ENCODE data around the gene MMP1.

Gene MMP1

GRCh38 chr11:102798012-102798746 lies at the start of gene MMP1:
MMP1 (minus strand) TSS chr11:102798160; CDS start chr11:102798092, 68 bp downstream.
- no peak for DNase-seq

- no peak for DNase-seq
Measured at GRCh38 chr11:102846292-102846691, 48.3 kb upstream of the MMP1 start.

- no peak for DNase-seq
Measured at GRCh38 chr11:102843489-102843888, 45.5 kb upstream of the MMP1 start, which contains the start of gene MMP3. MMP3 (minus strand) TSS chr11:102843609; CDS start chr11:102843546, 63 bp downstream.

GRCh38 chr11:102842930-102843329 lies 45.0 kb upstream of the MMP1 start:
- no peak for DNase-seq

- DNase-seq = no peak
Measured at GRCh38 chr11:102840018-102840417, 42.1 kb upstream of the MMP1 start.

- DNase-seq = no peak
Measured at GRCh38 chr11:102837646-102838045, 39.7 kb upstream of the MMP1 start.

GRCh38 chr11:102837156-102837555 lies 39.2 kb upstream of the MMP1 start:
- no peak for DNase-seq

- DNase-seq = no peak
Measured at GRCh38 chr11:102836290-102836875, 38.4 kb upstream of the MMP1 start.

GRCh38 chr11:102833731-102834130 lies 35.8 kb upstream of the MMP1 start:
- no peak for DNase-seq

- DNase-seq = no peak
Measured at GRCh38 chr11:102832612-102833011, 34.7 kb upstream of the MMP1 start.

GRCh38 chr11:102831489-102832440 lies 33.8 kb upstream of the MMP1 start:
- no peak for DNase-seq

- no peak for DNase-seq
Measured at GRCh38 chr11:102831128-102831488, 33.1 kb upstream of the MMP1 start.

- no peak for DNase-seq
Measured at GRCh38 chr11:102830001-102830727, 32.2 kb upstream of the MMP1 start.

- no peak for DNase-seq
Measured at GRCh38 chr11:102829316-102830000, 31.5 kb upstream of the MMP1 start.

- DNase-seq = no peak
Measured at GRCh38 chr11:102824556-102824955, 26.6 kb upstream of the MMP1 start.

- no peak for DNase-seq
Measured at GRCh38 chr11:102819491-102819890, 21.5 kb upstream of the MMP1 start.

GRCh38 chr11:102813484-102813883 lies 15.5 kb upstream of the MMP1 start:
- no peak for DNase-seq

GRCh38 chr11:102812188-102812587 lies 14.2 kb upstream of the MMP1 start:
- no peak for DNase-seq

GRCh38 chr11:102810950-102811660 lies 13.1 kb upstream of the MMP1 start:
- no peak for DNase-seq

GRCh38 chr11:102809971-102810370 lies 12.0 kb upstream of the MMP1 start:
- DNase-seq = no peak

- DNase-seq = no peak
Measured at GRCh38 chr11:102807921-102808320, 10.0 kb upstream of the MMP1 start.

Data from CD4-positive, alpha-beta T cell treated with Interleukin-17A for 4 hours (primary cell).